Measurements from ENCODE around the gene INAVA.
"Not testable (repeated sequence)": the region's sequence is repeated elsewhere in the genome, so short reads cannot be mapped to it uniquely, and the experiment has no call there.

INAVA gene

GRCh38 chr1:200897259-200897658 lies 2.6 kb downstream of the INAVA start:
- DNase-seq (ENCODE audit: low read depth in 2 of 2): no peak

GRCh38 chr1:200899015-200899386 lies 4.3 kb downstream of the INAVA start:
- no peak for DNase-seq (ENCODE audit: low read depth in 2 of 2)

GRCh38 chr1:200899451-200899915 lies 4.8 kb downstream of the INAVA start:
- DNase-seq (ENCODE audit: low read depth in 2 of 2): no peak

GRCh38 chr1:200899954-200900867 lies 5.5 kb downstream of the INAVA start:
- DNase-seq (ENCODE audit: low read depth in 2 of 2): no peak

- no peak for DNase-seq (ENCODE audit: low read depth in 2 of 2)
These were observed 6.2 kb downstream of the INAVA start for GRCh38 chr1:200900877-200901276.

GRCh38 chr1:200901350-200901749 lies 6.7 kb downstream of the INAVA start:
- no peak for DNase-seq (ENCODE audit: low read depth in 2 of 2)

- DNase-seq (ENCODE audit: low read depth in 2 of 2): no peak
These were observed 7.2 kb downstream of the INAVA start for GRCh38 chr1:200901796-200902444.

GRCh38 chr1:200903793-200904192 lies 9.1 kb downstream of the INAVA start:
- DNase-seq (ENCODE audit: low read depth in 2 of 2): no peak

GRCh38 chr1:200904772-200905171 lies 10.1 kb downstream of the INAVA start:
- no peak for DNase-seq (ENCODE audit: low read depth in 2 of 2)

GRCh38 chr1:200905411-200906052 lies 10.8 kb downstream of the INAVA start:
- DNase-seq (ENCODE audit: low read depth in 2 of 2): peak in 1 of 2 experiments; percentile 33

- DNase-seq (ENCODE audit: low read depth in 2 of 2): no peak
These were observed 11.8 kb downstream of the INAVA start for GRCh38 chr1:200906491-200906890.

- no peak for DNase-seq (ENCODE audit: low read depth in 2 of 2)
These were observed 13.0 kb downstream of the INAVA start for GRCh38 chr1:200907611-200908097.

- no peak for DNase-seq (ENCODE audit: low read depth in 2 of 2)
These were observed 13.6 kb downstream of the INAVA start for GRCh38 chr1:200908191-200908868.

- no peak for DNase-seq (ENCODE audit: low read depth in 2 of 2)
These were observed 14.4 kb downstream of the INAVA start for GRCh38 chr1:200909071-200909470.

GRCh38 chr1:200909757-200910239 lies 15.1 kb downstream of the INAVA start:
- no peak for DNase-seq (ENCODE audit: low read depth in 2 of 2)

GRCh38 chr1:200911361-200911760 lies 16.7 kb downstream of the INAVA start:
- no peak for DNase-seq (ENCODE audit: low read depth in 2 of 2)

- not testable (repeated sequence) for DNase-seq (ENCODE audit: low read depth in 2 of 2)
These were observed 17.2 kb downstream of the INAVA start for GRCh38 chr1:200911936-200912335.

GRCh38 chr1:200912737-200913407 lies 18.2 kb downstream of the INAVA start:
- no peak for DNase-seq (ENCODE audit: low read depth in 2 of 2)

- DNase-seq (ENCODE audit: low read depth in 2 of 2): no peak
These were observed 21.5 kb downstream of the INAVA start for GRCh38 chr1:200916152-200916551.

- no peak for DNase-seq (ENCODE audit: low read depth in 2 of 2)
These were observed 22.0 kb downstream of the INAVA start for GRCh38 chr1:200916681-200917080.

GRCh38 chr1:200917291-200917817 lies 22.7 kb downstream of the INAVA start:
- DNase-seq (ENCODE audit: low read depth in 2 of 2): no peak

Measured in stimulated activated CD4-positive, alpha-beta T cell treated with anti-CD3 and anti-CD28 coated beads, Interleukin-12 subunit alpha, Interleukin-12 subunit beta, amount 100 ng/mL, for 24 hours (primary cell).